SU-DHL-6 (cell line): ENCODE results near the gene PPP2R5C.

Experiments used
- CTCF ChIP-seq: fragments of 200-600 bp; sonication (generic); IDR thresholded peaks from one replicate; pipeline ENCODE4 v1.5.1; 2017; ENCODE audit warnings: antibody characterized with exemption, mild to moderate bottlenecking, low read length, moderate library complexity; ENCODE audit not compliant: insufficient read depth, poor library complexity, severe bottlenecking
- EZH2phosphoT487 ChIP-seq: fragments of 200-600 bp; sonication (generic), shearing (Covaris generic); conservative IDR thresholded peaks from 2 replicates; pipeline ENCODE4 v1.6.1; 2018; ENCODE audit warnings: mild to moderate bottlenecking, antibody characterized with exemption, low read length, moderate library complexity, mixed read lengths

GRCh38 chr14:101889898-101890297 lies 128.4 kb downstream of the PPP2R5C start:
- TF ChIP-seq EZH2phosphoT487: no peak
- no peak for TF ChIP-seq CTCF
